Measurements from ENCODE around the gene ENTPD7. TPM values are rescaled to one million over a fixed set of nuclear protein-coding genes. Genes with fewer than 3 reads are reported as not detected.

Gene ENTPD7
- total RNA-seq, 1 donor from 2014 or later = 11.0 TPM

DNA sequence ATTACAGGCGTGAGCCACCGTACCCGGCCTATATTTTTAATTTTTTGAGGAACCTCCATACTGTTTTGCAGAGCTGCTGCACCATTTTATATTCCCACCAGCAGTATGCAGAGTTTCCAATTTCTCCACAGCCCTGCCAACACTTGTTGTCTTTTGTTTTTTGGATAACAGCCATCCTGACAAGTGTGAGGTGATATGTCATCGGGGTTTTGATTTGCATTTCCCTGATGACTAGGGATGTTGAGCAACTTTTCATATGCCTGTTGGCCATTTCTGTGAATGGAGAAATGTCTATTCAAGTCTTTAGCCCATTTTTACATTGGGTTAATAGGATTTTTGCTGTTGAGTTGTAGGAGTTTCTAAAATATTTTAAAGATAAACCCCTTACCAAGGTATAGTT is 22.2 kb downstream of the ENTPD7 start:
- Mint-ChIP-seq H3K4me1 (ENCODE audit: low read depth, unreplicated experiment) (no peaks in the 10 kb centered on the region), H3K27me3 (ENCODE audit: unreplicated experiment) (no peaks in the 10 kb centered on the region), H3K27ac (ENCODE audit: unreplicated experiment) (no peak overlapping the region), H3K9me3 (ENCODE audit: unreplicated experiment) (no peaks in the 10 kb centered on the region), H3K36me3 (ENCODE audit: unreplicated experiment) (no peaks in the 10 kb centered on the region), H3K4me3 (ENCODE audit: unreplicated experiment) (no peak overlapping the region)
- DNase-seq = no peak
- TF ChIP-seq, protein P1, sequence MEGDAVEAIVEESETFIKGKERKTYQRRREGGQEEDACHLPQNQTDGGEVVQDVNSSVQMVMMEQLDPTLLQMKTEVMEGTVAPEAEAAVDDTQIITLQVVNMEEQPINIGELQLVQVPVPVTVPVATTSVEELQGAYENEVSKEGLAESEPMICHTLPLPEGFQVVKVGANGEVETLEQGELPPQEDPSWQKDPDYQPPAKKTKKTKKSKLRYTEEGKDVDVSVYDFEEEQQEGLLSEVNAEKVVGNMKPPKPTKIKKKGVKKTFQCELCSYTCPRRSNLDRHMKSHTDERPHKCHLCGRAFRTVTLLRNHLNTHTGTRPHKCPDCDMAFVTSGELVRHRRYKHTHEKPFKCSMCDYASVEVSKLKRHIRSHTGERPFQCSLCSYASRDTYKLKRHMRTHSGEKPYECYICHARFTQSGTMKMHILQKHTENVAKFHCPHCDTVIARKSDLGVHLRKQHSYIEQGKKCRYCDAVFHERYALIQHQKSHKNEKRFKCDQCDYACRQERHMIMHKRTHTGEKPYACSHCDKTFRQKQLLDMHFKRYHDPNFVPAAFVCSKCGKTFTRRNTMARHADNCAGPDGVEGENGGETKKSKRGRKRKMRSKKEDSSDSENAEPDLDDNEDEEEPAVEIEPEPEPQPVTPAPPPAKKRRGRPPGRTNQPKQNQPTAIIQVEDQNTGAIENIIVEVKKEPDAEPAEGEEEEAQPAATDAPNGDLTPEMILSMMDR (IDR thresholded peaks at IDR 0.05; ENCODE audit: partially characterized antibody, unreplicated experiment) = no peak

DNA sequence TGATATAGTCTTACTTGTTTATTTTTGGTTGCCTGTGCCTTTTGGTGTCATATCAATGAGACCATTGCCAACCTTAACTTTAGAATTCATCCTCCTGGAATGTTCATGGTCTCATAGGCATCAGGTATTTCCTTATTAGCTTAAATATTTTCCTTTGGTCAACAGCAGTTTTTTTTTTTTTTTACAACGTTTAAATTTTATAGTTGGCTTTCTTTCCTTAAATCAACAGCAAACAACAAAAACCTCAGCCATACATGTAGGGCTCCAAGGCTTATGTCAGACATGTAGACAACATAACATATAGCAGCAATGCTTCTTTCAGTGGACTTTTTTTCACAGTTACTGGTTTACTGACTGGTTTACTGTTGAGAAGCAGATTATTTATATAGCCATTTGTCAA is 22.7 kb downstream of the ENTPD7 start:
- Mint-ChIP-seq H3K27ac (ENCODE audit: unreplicated experiment) (no peak overlapping the region), H3K4me3 (ENCODE audit: unreplicated experiment) (no peak overlapping the region), H3K4me1 (ENCODE audit: low read depth, unreplicated experiment) (no peaks in the 10 kb centered on the region), H3K36me3 (ENCODE audit: unreplicated experiment) (no peaks in the 10 kb centered on the region), H3K9me3 (ENCODE audit: unreplicated experiment) (no peaks in the 10 kb centered on the region), H3K27me3 (ENCODE audit: unreplicated experiment) (no peaks in the 10 kb centered on the region)
- TF ChIP-seq, protein P1 (IDR thresholded peaks at IDR 0.05; ENCODE audit: partially characterized antibody, unreplicated experiment) = no peak
- no peak for DNase-seq

DNA sequence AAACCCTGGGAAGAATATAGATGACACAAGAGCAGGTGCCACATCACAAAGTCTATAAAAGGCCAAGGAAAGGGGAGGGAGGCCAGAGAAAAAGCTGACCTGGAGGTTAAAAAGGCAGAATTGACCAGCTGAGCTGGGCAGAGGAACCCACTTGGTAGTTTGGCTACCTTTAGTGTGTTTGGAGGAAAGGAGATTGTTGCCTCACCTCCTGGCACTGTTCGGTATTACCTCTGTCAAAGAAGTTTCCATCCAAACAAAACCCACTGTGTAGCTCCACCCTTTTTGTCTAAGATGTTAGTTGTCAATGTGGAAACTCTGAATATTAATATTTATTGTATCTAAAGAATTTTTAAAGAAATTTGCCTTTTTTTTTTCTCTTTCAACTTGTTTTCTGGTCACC is 23.4 kb downstream of the ENTPD7 start:
- no peaks in the 10 kb centered on the region for H3K27me3 Mint-ChIP-seq (ENCODE audit: unreplicated experiment)
- DNase-seq = no peak
- TF ChIP-seq, protein P1 (IDR thresholded peaks at IDR 0.05; ENCODE audit: partially characterized antibody, unreplicated experiment) = peak; percentile 19

DNA sequence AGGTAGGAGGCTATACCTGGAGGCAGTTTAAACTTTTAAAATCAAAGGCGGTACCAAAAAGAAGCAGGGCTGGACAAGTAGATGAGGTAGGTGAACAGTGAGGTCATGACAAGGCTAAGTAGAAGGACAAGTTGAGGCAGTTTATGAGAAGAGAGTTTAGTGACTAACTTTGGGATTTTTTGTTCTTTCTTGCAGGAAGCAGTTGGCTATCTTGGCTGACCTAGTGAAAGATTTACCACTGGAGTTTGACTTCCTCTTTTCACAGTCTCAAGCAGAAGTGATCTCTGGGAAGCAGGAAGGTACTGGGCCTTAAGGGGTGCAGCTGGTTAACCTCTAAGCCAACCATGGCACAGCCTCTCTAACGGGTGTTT is 26.3 kb downstream of the ENTPD7 start:
- Mint-ChIP-seq H3K27me3 (ENCODE audit: unreplicated experiment) (no peaks in the 10 kb centered on the region), H3K36me3 (ENCODE audit: unreplicated experiment) (no peaks in the 10 kb centered on the region), H3K27ac (ENCODE audit: unreplicated experiment) (no peak overlapping the region), H3K4me3 (ENCODE audit: unreplicated experiment) (no peak overlapping the region), H3K4me1 (ENCODE audit: low read depth, unreplicated experiment) (no peaks in the 10 kb centered on the region), H3K9me3 (ENCODE audit: unreplicated experiment) (no peaks in the 10 kb centered on the region)
- TF ChIP-seq, protein P1 (IDR thresholded peaks at IDR 0.05; ENCODE audit: partially characterized antibody, unreplicated experiment) = no peak
- DNase-seq = no peak

More for the DNA sequence above, 23.4 kb downstream of the ENTPD7 start:
- no peaks in the 10 kb centered on the region for H3K4me1 Mint-ChIP-seq (ENCODE audit: low read depth, unreplicated experiment)
- H3K36me3 Mint-ChIP-seq (ENCODE audit: unreplicated experiment) = no peaks in the 10 kb centered on the region
- no peak overlapping the region for H3K27ac Mint-ChIP-seq (ENCODE audit: unreplicated experiment)
- no peaks in the 10 kb centered on the region for H3K9me3 Mint-ChIP-seq (ENCODE audit: unreplicated experiment)
- H3K4me3 Mint-ChIP-seq (ENCODE audit: unreplicated experiment) = no peak overlapping the region

DNA sequence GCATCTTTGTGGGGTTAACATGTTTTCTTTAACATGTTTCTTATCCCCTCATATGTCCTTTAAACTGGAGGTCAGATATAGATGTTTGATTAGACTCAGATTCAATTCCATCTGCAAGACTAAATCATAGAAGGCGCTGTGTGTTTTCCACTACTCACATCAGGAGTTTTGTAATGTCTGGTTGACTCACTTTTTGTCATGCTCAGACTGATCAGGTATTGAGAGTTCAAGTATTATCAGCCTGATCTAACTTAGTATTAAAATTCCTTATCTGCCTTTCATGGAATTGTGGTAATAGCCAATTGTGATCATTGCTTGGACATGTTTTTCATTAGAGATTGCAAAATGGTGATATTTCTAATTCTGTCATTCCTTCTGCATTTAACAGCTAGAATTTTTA is 30.2 kb downstream of the ENTPD7 start:
- no peak overlapping the region for H3K27ac Mint-ChIP-seq (ENCODE audit: unreplicated experiment)
- TF ChIP-seq, protein P1 (IDR thresholded peaks at IDR 0.05; ENCODE audit: partially characterized antibody, unreplicated experiment) = no peak
- H3K27me3 Mint-ChIP-seq (ENCODE audit: unreplicated experiment) = no peaks in the 10 kb centered on the region
- DNase-seq = no peak
- no peaks in the 10 kb centered on the region for H3K4me1 Mint-ChIP-seq (ENCODE audit: low read depth, unreplicated experiment)
- no peaks in the 10 kb centered on the region for H3K36me3 Mint-ChIP-seq (ENCODE audit: unreplicated experiment)
- H3K9me3 Mint-ChIP-seq (ENCODE audit: unreplicated experiment) = no peaks in the 10 kb centered on the region
- no peak overlapping the region for H3K4me3 Mint-ChIP-seq (ENCODE audit: unreplicated experiment)
